ENCODE results near the gene UNK. TPM values are rescaled to one million over a fixed set of nuclear protein-coding genes. Genes with fewer than 3 reads are reported as not detected.

Gene UNK
- total RNA-seq, 4 donors from 2014 or later: 19.4 to 38.9 (median 24.3) TPM

- ATAC-seq (ENCODE audit: low FRiP score) (peak; percentile 2), DNase-seq (ENCODE audit: low spot score) (no peak)
- no peak for TF ChIP-seq CTCF (IDR thresholded peaks at IDR 0.05)
Measured at GRCh38 chr17:75843577-75844529, 59.2 kb downstream of the UNK start, which contains the start of gene UNC13D. Gene UNC13D (minus strand): TSS chr17:75844404. CDS start chr17:75844337, 67 bp downstream.

DNA sequence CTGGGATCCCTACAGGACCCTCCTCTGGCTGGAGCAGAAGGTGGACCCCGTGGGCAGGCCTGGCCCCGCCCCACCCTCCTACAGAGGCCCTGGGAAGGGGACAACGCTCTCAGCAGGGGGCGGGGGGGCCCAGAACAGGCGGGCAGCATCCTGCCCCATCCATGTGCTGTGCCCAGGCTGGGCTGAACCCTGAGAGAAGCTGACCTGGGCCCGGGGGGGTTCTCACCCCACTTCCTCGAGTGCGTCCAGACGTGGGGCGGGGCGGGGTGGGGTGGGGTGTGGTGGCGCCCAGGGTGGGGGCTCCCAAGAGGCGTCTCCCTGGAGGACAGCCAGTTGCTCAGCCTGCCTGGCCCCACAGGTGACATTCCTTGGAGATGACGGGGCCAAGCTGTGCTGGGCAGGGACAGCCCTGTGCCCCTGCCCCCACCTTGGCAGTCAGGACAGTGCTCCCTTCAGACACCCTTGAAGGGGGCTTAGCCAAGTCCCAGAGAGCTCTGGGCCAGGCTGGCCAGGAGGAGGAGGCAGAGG, 60.0 kb downstream of the UNK start:
- no peak for DNase-seq (ENCODE audit: low spot score)
- peak; percentile 6 for ATAC-seq (ENCODE audit: low FRiP score)
- TF ChIP-seq CTCF (IDR thresholded peaks at IDR 0.05): no peak

DNA sequence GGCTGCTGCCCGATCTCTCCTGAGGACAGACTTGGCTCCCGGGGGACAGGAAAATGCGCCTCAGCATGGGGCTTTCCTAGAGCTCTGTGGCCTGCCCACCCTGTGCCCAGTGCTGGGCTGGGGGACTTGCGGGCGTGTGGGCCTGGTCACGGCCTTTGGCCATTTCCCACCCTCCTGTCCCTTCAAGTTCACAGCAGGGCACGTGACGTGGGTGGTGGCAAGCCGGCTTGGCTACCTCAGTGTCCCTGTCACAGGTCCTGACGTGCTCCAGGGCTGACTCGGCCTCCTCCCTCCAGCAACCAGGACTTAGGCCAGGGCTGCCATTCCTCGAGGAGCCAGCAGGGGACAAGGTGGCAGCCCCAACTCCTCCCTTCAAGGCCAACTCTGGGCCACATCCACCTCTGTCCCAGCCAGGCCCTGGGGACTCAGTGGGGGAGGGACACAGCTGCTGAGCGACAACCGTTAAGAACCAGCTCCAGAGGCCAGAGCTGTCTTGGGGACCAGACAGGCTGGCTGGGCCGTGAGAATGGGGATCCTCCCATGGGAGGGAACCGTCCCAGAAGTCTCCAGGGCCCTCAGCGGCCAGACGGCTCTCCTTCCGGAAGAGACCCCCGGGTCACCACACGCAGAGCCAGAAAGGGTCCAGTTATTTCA, 60.6 kb downstream of the UNK start:
- peak in 2 of 3 donors; percentile 33 to 68 for TF ChIP-seq CTCF (IDR thresholded peaks at IDR 0.05)
- ATAC-seq (ENCODE audit: low FRiP score) (peak; percentile 49), DNase-seq (ENCODE audit: low spot score) (no peak)

DNA sequence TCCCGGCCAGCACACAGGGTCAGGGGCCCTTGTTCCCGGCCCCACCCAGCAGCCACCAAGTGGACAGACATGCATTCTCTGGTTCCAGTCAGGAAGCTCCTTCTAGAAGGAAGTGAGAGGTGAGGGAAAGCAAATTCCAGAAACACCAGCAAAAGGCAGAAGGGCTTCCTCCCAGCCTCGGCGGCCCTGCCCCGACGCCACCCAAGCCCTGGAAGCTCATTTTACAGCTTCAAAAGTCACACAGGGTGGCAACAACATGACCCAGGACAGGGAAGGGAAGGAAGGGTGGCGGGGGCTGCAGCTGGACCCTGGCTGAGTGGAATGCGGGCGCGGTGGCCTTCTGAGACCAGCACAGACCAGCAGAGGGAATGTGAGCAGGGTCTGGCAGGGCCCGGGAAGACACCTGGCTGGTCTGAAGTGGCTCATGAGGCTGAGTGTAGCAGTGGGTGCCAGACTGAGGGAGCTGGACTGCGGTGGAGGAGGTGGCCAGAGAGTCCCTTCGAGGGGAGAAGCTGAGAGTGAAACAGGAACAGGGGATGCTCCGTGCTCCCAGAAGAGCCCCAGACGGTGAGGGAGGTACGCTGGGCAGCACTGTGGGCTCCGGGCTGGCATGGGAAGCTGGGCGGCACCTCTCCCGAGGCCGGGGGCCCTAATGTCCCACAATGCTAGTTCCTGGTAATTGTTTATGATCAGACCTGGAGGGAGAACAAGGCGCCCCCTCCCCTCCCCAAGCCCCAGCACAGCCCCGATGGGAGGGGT, 61.5 kb downstream of the UNK start:
- DNase-seq (ENCODE audit: low spot score) (no peak), ATAC-seq (ENCODE audit: low FRiP score) (no peak)
- TF ChIP-seq CTCF (IDR thresholded peaks at IDR 0.05): no peak

DNA sequence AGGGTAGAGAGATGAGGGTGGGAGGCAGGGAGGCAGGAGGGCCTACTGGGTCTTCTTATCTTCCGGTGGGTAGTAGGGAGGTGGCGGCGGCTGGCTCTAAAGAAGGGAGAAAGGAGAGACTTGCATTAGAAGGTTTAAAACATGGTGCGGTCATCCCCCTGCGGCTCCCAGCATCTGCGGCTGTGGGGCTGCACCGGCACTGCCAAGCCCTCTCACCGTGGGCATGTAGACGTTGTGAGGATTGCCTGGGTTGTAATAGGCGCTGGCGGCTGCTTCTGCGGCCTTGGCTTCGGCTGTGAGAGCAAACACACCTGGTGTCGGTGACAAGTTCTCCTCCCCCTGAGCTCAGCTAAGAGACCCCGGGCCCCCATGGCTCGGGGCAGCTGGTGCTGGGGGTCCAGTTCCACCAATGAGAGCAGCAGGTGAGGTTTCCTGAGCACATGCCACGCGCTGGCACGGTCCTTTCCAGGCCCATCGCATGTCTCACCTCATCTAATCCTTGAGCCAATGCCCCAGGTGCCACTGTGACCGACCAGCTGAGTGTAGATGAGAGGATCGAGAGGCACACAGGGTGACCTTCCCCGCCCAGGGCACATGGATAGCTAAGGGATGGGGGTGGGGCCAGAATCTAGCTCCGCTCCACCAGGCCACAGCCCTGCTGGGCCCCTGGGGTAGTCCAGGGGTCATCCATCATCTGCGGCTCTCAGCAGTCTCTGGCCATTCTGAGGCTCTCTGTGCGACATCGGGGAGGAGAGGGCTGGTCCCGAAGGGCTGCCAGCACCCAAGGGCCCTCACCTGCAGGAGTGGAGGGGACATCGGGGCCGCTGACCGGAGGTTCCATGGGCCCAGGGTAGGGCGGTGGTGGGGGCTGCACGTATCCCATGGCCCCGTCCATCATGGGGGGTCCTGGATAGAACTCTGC, 62.3 kb downstream of the UNK start:
- ATAC-seq (ENCODE audit: low FRiP score) (no peak), DNase-seq (ENCODE audit: low spot score) (no peak)

More for the DNA sequence above, 62.3 kb downstream of the UNK start:
- no peak for TF ChIP-seq CTCF (IDR thresholded peaks at IDR 0.05)

Measured in omental fat pad (tissue), 4 donors.